Cardiac fibroblast (primary cell): ENCODE data around the gene HS3ST1.
"Not testable (repeated sequence)": the region's sequence is repeated elsewhere in the genome, so short reads cannot be mapped to it uniquely, and the experiment has no call there.

Experiments
- DNase-seq, 2 donors: peaks; one replicate each; pipeline versions ENCODE4 v3.0.0 to v3.0.0-alpha.2; 2010; ENCODE audit warnings: low read depth in 2 of 2
- H3K4me3 ChIP-seq, 2 donors: replicated peaks in 1 of 2; 1 replicate in 1 of 2; 2 replicates in 1 of 2; pipeline ENCODE4 v1.5.1; 2011; ENCODE audit warnings: low read depth in 2 of 2, low read length in 2 of 2, mild to moderate bottlenecking in 2 of 2, moderate library complexity in 1 of 2
- CTCF ChIP-seq: IDR thresholded peaks from one replicate; pipeline ENCODE4 v1.5.1; 2011; ENCODE audit warnings: low read depth, mild to moderate bottlenecking, low read length, inconsistent platforms

HS3ST1 gene

GRCh38 chr4:11402192-11402591 lies 26.5 kb downstream of the HS3ST1 start:
- no peak for TF ChIP-seq CTCF
- no peak for DNase-seq
- no peak overlapping the region for H3K4me3 ChIP-seq

- H3K4me3 ChIP-seq, result no peak overlapping the region
- TF ChIP-seq CTCF, result no peak
- no peak for DNase-seq
Observed at GRCh38 chr4:11399461-11399971, 29.2 kb downstream of the HS3ST1 start.

GRCh38 chr4:11397819-11398610 lies 30.7 kb downstream of the HS3ST1 start:
- no peak overlapping the region for H3K4me3 ChIP-seq
- no peak for TF ChIP-seq CTCF
- no peak for DNase-seq

- no peak for DNase-seq
- TF ChIP-seq CTCF, result no peak
- H3K4me3 ChIP-seq, result no peak overlapping the region
Observed at GRCh38 chr4:11397146-11397545, 31.5 kb downstream of the HS3ST1 start.

GRCh38 chr4:11393551-11393950 lies 35.1 kb downstream of the HS3ST1 start:
- no peak for DNase-seq
- TF ChIP-seq CTCF, result no peak
- no peak overlapping the region for H3K4me3 ChIP-seq

GRCh38 chr4:11384072-11384471 lies 44.6 kb downstream of the HS3ST1 start:
- not testable (repeated sequence) for H3K4me3 ChIP-seq, DNase-seq

GRCh38 chr4:11376571-11376970 lies 52.1 kb downstream of the HS3ST1 start:
- no peak for DNase-seq
- no peak overlapping the region for H3K4me3 ChIP-seq
- TF ChIP-seq CTCF, result no peak
